NCI-H2029 treated with DMSO at 0.1 percent for 48 hours (cell line): ENCODE data around the gene EGR2.

ENCODE experiments used
- DNase-seq: peaks from one replicate; lab custom pipeline; 2025; lab: John Stamatoyannopoulos, UW

EGR2 gene

GRCh38 chr10:62817766-62818425 lies 1.7 kb upstream of the EGR2 start:
- no peak for DNase-seq

GRCh38 chr10:62817121-62817765 lies 1.1 kb upstream of the EGR2 start:
- DNase-seq, result no peak

- no peak for DNase-seq
Measured at GRCh38 chr10:62816076-62816330, 163 bp downstream of the EGR2 start.

GRCh38 chr10:62815381-62816075 lies 638 bp downstream of the EGR2 start:
- DNase-seq, result no peak

- DNase-seq, result no peak
Measured at GRCh38 chr10:62814756-62815380, 1.3 kb downstream of the EGR2 start.

GRCh38 chr10:62813981-62814380 lies 2.2 kb downstream of the EGR2 start:
- DNase-seq, result no peak

GRCh38 chr10:62813453-62813852 lies 2.7 kb downstream of the EGR2 start:
- DNase-seq, result no peak

GRCh38 chr10:62812672-62813439 lies 3.3 kb downstream of the EGR2 start:
- DNase-seq, result no peak

- no peak for DNase-seq
Measured at GRCh38 chr10:62811159-62811875, 4.8 kb downstream of the EGR2 start.

- no peak for DNase-seq
Measured at GRCh38 chr10:62810156-62810902, 5.8 kb downstream of the EGR2 start.

GRCh38 chr10:62806251-62806650 lies 9.9 kb downstream of the EGR2 start:
- no peak for DNase-seq

- no peak for DNase-seq
Measured at GRCh38 chr10:62805231-62806099, 10.7 kb downstream of the EGR2 start.

GRCh38 chr10:62804356-62805230 lies 11.6 kb downstream of the EGR2 start, which contains the start of gene ADO:
TSS of gene ADO (plus strand) at chr10:62804720. CDS start at chr10:62805060, 340 bp downstream.
- DNase-seq, result peak; percentile 49

GRCh38 chr10:62803724-62804355 lies 12.3 kb downstream of the EGR2 start:
- DNase-seq, result no peak

- no peak for DNase-seq
Measured at GRCh38 chr10:62801871-62802270, 14.3 kb downstream of the EGR2 start.

GRCh38 chr10:62796896-62797295 lies 19.3 kb downstream of the EGR2 start:
- DNase-seq, result no peak

GRCh38 chr10:62795762-62796161 lies 20.4 kb downstream of the EGR2 start:
- DNase-seq, result no peak

- no peak for DNase-seq
Measured at GRCh38 chr10:62795100-62795499, 21.1 kb downstream of the EGR2 start.
